GM12878 (cell line): ENCODE measurements around the gene ADGRL3. TPM values are rescaled to one million over a fixed set of nuclear protein-coding genes. Genes with fewer than 3 reads are reported as not detected.

Source experiments
- ATAC-seq: fragments of 200-7000 bp; cut with Tn5 transposase; 3 replicates; pipeline ENCODE4 v1.9.1; 2020; ENCODE audit warnings: mild to moderate bottlenecking, moderate library complexity
- BruUV-seq: library from RNA; stranded (reverse); fragments of 400-500 nt; replicated peaks from 2 replicates; lab custom pipeline; 2021; lab: Mats Ljungman, UMichigan
- CTCF ChIA-PET: fragments of 300-600 bp; sonication (Branson Sonifier 250); formaldehyde crosslinking; extraction: SDS; loops from one replicate; lab custom pipeline; 2021; ENCODE audit warnings: inconsistent platforms; lab: Yijun Ruan, JAX
- POLR2A ChIA-PET: fragments of 350-600 bp; formaldehyde crosslinking; extraction: SDS; loops from one replicate; lab custom pipeline; 2021; ENCODE audit warnings: inconsistent platforms; lab: Charles Lee
- RAD21 ChIA-PET: fragments of 300-600 bp; sonication (Branson Sonifier 250); formaldehyde crosslinking; loops from one replicate; lab custom pipeline; 2023; ENCODE audit warnings: antibody characterized with exemption; ENCODE audit not compliant: unreplicated experiment; lab: Charles Lee
- SMC1A ChIA-PET: fragments of 300-600 bp; sonication (Branson Sonifier 250); formaldehyde crosslinking; loops from one replicate; lab custom pipeline; 2023; ENCODE audit not compliant: unreplicated experiment, uncharacterized antibody; lab: Charles Lee
- DNase-seq: peaks from one replicate; pipeline ENCODE4 v3.0.0-alpha.2; 2011; ENCODE audit warnings: low read depth, low spot score
- FAIRE-seq: peaks from 3 replicates; lab custom pipeline; 2011; peaks lifted over from hg19 to GRCh38; lab: Jason Lieb, UNC
- H2AFZ ChIP-seq: 2 replicates; pipeline ENCODE4 v1.6.0; 2011; ENCODE audit warnings: low read depth, low read length, control low read depth; ENCODE audit not compliant: control insufficient read depth
- H3K27ac ChIP-seq: 2 replicates; pipeline ENCODE4 v1.5.1; 2011; ENCODE audit warnings: control low read depth; ENCODE audit not compliant: control insufficient read depth, insufficient read depth
- H3K27me3 ChIP-seq, 2 experiments: replicated peaks in 1 of 2; 2 replicates each; pipeline versions ENCODE4 v1.6.0 to v1.6.1; 2011; ENCODE audit warnings: low read length in 1 of 2; ENCODE audit not compliant: control insufficient read depth in 2 of 2, insufficient read depth in 2 of 2
- H3K36me3 ChIP-seq, 2 experiments: 2 replicates each; pipeline ENCODE4 v1.5.1; 2011; ENCODE audit warnings: low read length in 1 of 2; ENCODE audit not compliant: control insufficient read depth in 2 of 2, insufficient read depth in 2 of 2
- H3K4me1 ChIP-seq: 2 replicates; pipeline ENCODE4 v1.6.1; 2011; ENCODE audit warnings: mild to moderate bottlenecking, low read length, moderate library complexity, mixed read lengths; ENCODE audit not compliant: control insufficient read depth, insufficient read depth
- H3K4me2 ChIP-seq: 2 replicates; pipeline ENCODE4 v1.6.0; 2011; ENCODE audit warnings: control low read depth; ENCODE audit not compliant: control insufficient read depth, insufficient read depth
- H3K4me3 ChIP-seq: fragments of 200-600 bp; sonication (generic); 2 replicates; pipeline ENCODE4 v1.5.1; 2016
- H3K79me2 ChIP-seq: 2 replicates; pipeline ENCODE4 v1.6.0; 2011; ENCODE audit warnings: low read length; ENCODE audit not compliant: control insufficient read depth, insufficient read depth
- H3K9ac ChIP-seq: 2 replicates; pipeline ENCODE4 v1.8.0; 2011; ENCODE audit warnings: low read length, control low read depth, mixed read lengths; ENCODE audit not compliant: control insufficient read depth, insufficient read depth
- H3K9me3 ChIP-seq: replicated peaks from 3 replicates; pipeline ENCODE4 v1.5.1; 2011; ENCODE audit warnings: mild to moderate bottlenecking, low read length; ENCODE audit not compliant: control insufficient read depth, insufficient read depth
- H4K20me1 ChIP-seq: 2 replicates; pipeline ENCODE4 v1.6.0; 2011; ENCODE audit not compliant: control insufficient read depth, insufficient read depth
- BCL3 ChIP-seq: IDR thresholded peaks from 2 replicates; pipeline ENCODE4 v1.6.1; 2011; ENCODE audit warnings: borderline replicate concordance, low read depth, mild to moderate bottlenecking, moderate library complexity, low read length; ENCODE audit not compliant: insufficient read depth, poor library complexity, severe bottlenecking
- BMI1 ChIP-seq: fragments of 450-650 bp; IDR thresholded peaks from 2 replicates; pipeline ENCODE4 v1.6.1; 2016; ENCODE audit warnings: mild to moderate bottlenecking, moderate library complexity, borderline replicate concordance
- CBX5 ChIP-seq: sonication (generic); IDR thresholded peaks from 2 replicates; pipeline ENCODE4 v1.6.1; 2016; ENCODE audit warnings: low read depth, moderate library complexity, mild to moderate bottlenecking, inconsistent platforms
- GABPA ChIP-seq: IDR thresholded peaks from 2 replicates; pipeline ENCODE4 v1.6.1; 2014; ENCODE audit warnings: antibody characterized with exemption, low read depth, mild to moderate bottlenecking, inconsistent platforms
- IRF4 ChIP-seq: IDR thresholded peaks from 2 replicates; pipeline ENCODE4 v1.6.1; 2011; ENCODE audit warnings: low read depth, low read length
- MXI1 ChIP-seq: fragments of 150-350 bp; IDR thresholded peaks from 2 replicates; pipeline ENCODE4 v1.6.1; 2011; ENCODE audit warnings: low read depth, mild to moderate bottlenecking, inconsistent platforms, low read length, improper control_type of control experiment
- PKNOX1 ChIP-seq: fragments of 450-650 bp; IDR thresholded peaks from 2 replicates; pipeline ENCODE4 v1.6.1; 2016; ENCODE audit warnings: mild to moderate bottlenecking
- PML ChIP-seq: IDR thresholded peaks from 2 replicates; pipeline ENCODE4 v1.6.1; 2012; ENCODE audit warnings: low read length, inconsistent platforms
- POU2F2 ChIP-seq: IDR thresholded peaks from 3 replicates; pipeline ENCODE4 v1.6.1; 2011; ENCODE audit warnings: low read depth, mild to moderate bottlenecking, low read length, borderline replicate concordance
- RB1 ChIP-seq: fragments of 450-650 bp; formaldehyde crosslinking; IDR thresholded peaks from 2 replicates; pipeline ENCODE4 v1.6.1; 2017; ENCODE audit warnings: mild to moderate bottlenecking, borderline replicate concordance
- RBBP5 ChIP-seq: fragments of 200-600 bp; sonication (generic); conservative IDR thresholded peaks from 2 replicates; pipeline ENCODE4 v1.6.1; 2016
- SIN3A ChIP-seq: IDR thresholded peaks from 2 replicates; pipeline ENCODE4 v1.6.1; 2012; ENCODE audit warnings: low read depth, low read length, improper control_type of control experiment
- SIX5 ChIP-seq: IDR thresholded peaks from 2 replicates; pipeline ENCODE4 v1.6.1; 2011; ENCODE audit warnings: mild to moderate bottlenecking, low read depth, low read length, moderate library complexity; ENCODE audit not compliant: severe bottlenecking
- WGBS: methylation state at CpG from one replicate; pipeline ENCODE4 v1.1.6; 2016; ENCODE audit warnings: low lambda C conversion rate; ENCODE audit not compliant: insufficient replicate concordance, insufficient coverage; ENCODE audit errors: missing lambda C conversion rate; 5-methylcytosine and 5-hydroxymethylcytosine counted together
- in situ Hi-C: fragments of 300-500 bp; cut with MboI; formaldehyde crosslinking; loops from 9 replicates; pipeline ENCODE4 v1.14.3; 2018; ENCODE audit warnings: mixed read lengths
- intact Hi-C: fragments of 100-400 bp; cut with micrococcal nuclease; formaldehyde crosslinking; loops from one replicate; pipeline ENCODE4 v1.14.2; 2022; ENCODE audit not compliant: unreplicated experiment
- polyA plus RNA-seq, 11 experiments: library from polyadenylated mRNA; depleted of rRNA in 4 of 11; unstranded in 6 of 11; stranded (reverse) in 5 of 11; fragments of >200 nt; fragmentation: Nextera tagmentation in 4 of 11; fragmentation: Illumina TruSeq in 1 of 11; extraction: Ambion mirVana in 4 of 11; extraction: Trizol in 1 of 11; gene quantifications; 1 replicate in 1 of 11; 2 replicates in 10 of 11; pipeline versions ENCODE4 v1.2.1 to v1.2.3, GENCODE V29; 2011 to 2016; ENCODE audit warnings: inconsistent platforms in 2 of 11, missing spikeins in 2 of 11, low read depth in 1 of 11
- total RNA-seq, 4 experiments: library from RNA; depleted of rRNA in 3 of 4; stranded (reverse); fragments of >200 nt in 3 of 4; fragmentation: Illumina TruSeq in 1 of 4; extraction: Trizol in 1 of 4; gene quantifications; 2 replicates each; pipeline versions ENCODE4 v1.2.1 to v1.2.3, GENCODE V29; 2013 to 2021

ADGRL3 gene
- total and polyA plus RNA-seq, 10 of the 15 experiments (the other 5 are each of a cell fraction or from before 2014, with no cell fraction given): 1.1 TPM; not detected in 9

GRCh38 chr4:62051332-62051731 lies 851.2 kb downstream of the ADGRL3 start:
- SMC1A ChIA-PET: no interaction called here

DNA sequence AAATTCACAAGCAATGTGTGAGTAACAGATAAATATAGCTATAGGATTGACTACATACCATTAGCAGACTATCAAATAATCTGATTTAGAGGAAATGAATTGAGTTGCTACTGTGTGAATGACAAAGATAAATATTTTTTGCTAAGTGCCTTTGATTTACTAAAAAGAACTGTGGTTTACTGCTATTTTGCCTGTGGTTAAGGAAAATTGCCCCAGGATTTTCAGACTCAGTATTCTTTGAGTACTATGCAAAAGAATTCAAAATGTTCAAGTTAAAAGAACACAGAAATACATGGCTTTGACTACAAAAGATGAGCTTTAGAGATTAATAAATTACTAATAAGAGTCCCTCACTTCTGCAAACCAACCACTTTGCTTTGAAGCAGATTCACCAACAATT lies 853.8 kb downstream of the ADGRL3 start:
- Histone ChIP-seq H3K27me3 (no peaks in the 10 kb centered on the region), H3K9me3 (no peaks in the 10 kb centered on the region), H3K27ac (no peak overlapping the region), H3K4me1 (no peaks in the 10 kb centered on the region), H3K79me2 (no peaks in the 10 kb centered on the region), H3K4me3 (no peak overlapping the region), H3K4me2 (no peak overlapping the region)
- ATAC-seq (no peak), FAIRE-seq (no peak), DNase-seq (no peak)
- ChIA-PET RAD21 (interaction anchor here (1.1 kb wide), 1 partner anchor 8 kb away, joined by 3 read pairs; no protein-coding TSS in a partner anchor), POLR2A (no interaction called here), SMC1A (interaction anchor here (0.7 to 1.9 kb wide), 3 partner anchors 29 to 60 kb away, joined by 4 to 5 read pairs (median 4); no protein-coding TSS in a partner anchor)
- in situ Hi-C loops (no loop called here), intact Hi-C loops (no loop called here)
- TF ChIP-seq RB1 (no peak), BCL3 (no peak), SIX5 (no peak), CBX5 (no peak), BMI1 (no peak), PML (no peak), POU2F2 (no peak), PKNOX1 (no peak)
- TF ChIP-seq, all 136 proteins: peak for 0
- no peak overlapping the region for H3K9ac ChIP-seq
- no peaks in the 10 kb centered on the region for H4K20me1 ChIP-seq
- no peak overlapping the region for H2AFZ ChIP-seq
- CTCF ChIA-PET: interaction anchor here (0.6 kb wide), 1 partner anchor 338 kb away, joined by 4 read pairs; no protein-coding TSS in a partner anchor
- BruUV-seq: no TSS peak
- no peaks in the 10 kb centered on the region for H3K36me3 ChIP-seq

More at GRCh38 chr4:62051332-62051731, 851.2 kb downstream of the ADGRL3 start:
- no peak overlapping the region for H2AFZ ChIP-seq
- DNase-seq (no peak), ATAC-seq (no peak), FAIRE-seq (no peak)
- no peaks in the 10 kb centered on the region for H3K9me3 ChIP-seq
- ChIA-PET CTCF (no interaction called here), RAD21 (no interaction called here), POLR2A (no interaction called here)
- TF ChIP-seq GABPA (no peak), RBBP5 (no peak), IRF4 (no peak), MXI1 (no peak), SIN3A (no peak)
- H4K20me1 ChIP-seq: no peaks in the 10 kb centered on the region
- in situ Hi-C loops (no loop called here), intact Hi-C loops (no loop called here)
- no peak overlapping the region for H3K4me3 ChIP-seq
- no peaks in the 10 kb centered on the region for H3K27me3 ChIP-seq
- no peak overlapping the region for H3K4me2 ChIP-seq
- H3K27ac ChIP-seq: no peak overlapping the region
- 0% methylated on average over 3 of the region's 3 CpGs for WGBS
- H3K4me1 ChIP-seq: no peaks in the 10 kb centered on the region
- H3K79me2 ChIP-seq: no peaks in the 10 kb centered on the region
- no peaks in the 10 kb centered on the region for H3K36me3 ChIP-seq
- H3K9ac ChIP-seq: no peak overlapping the region
- BruUV-seq: no TSS peak
